ENCODE results near the gene CDH13. TPM values are rescaled to one million over a fixed set of nuclear protein-coding genes. Genes with fewer than 3 reads are reported as not detected.

CDH13 gene
- total and polyA plus RNA-seq, 2 of the 8 experiments (the other 6 are each of a cell fraction or from before 2014, with no cell fraction given): 2.3 to 2.4 TPM

DNA sequence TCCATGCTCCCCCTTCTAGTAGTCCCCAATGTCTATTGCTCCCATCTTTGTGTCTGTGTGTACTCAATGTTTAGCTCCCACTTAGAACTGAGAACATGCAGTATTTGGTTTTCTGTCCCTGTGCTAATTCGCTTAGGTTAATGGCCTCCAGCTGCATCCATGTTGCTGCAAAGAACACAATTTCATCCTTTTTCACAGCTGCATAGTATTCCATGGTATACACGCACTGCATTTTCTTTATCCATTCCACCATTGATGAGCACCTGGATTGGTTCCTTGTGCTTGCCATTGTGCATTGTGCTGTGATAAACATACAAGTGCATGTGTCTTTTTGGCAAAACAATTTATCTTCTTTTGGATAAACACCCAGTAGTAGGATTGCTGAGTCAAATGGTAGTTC is 1104.0 kb downstream of the CDH13 start (continued):
- TF ChIP-seq, protein P1, sequence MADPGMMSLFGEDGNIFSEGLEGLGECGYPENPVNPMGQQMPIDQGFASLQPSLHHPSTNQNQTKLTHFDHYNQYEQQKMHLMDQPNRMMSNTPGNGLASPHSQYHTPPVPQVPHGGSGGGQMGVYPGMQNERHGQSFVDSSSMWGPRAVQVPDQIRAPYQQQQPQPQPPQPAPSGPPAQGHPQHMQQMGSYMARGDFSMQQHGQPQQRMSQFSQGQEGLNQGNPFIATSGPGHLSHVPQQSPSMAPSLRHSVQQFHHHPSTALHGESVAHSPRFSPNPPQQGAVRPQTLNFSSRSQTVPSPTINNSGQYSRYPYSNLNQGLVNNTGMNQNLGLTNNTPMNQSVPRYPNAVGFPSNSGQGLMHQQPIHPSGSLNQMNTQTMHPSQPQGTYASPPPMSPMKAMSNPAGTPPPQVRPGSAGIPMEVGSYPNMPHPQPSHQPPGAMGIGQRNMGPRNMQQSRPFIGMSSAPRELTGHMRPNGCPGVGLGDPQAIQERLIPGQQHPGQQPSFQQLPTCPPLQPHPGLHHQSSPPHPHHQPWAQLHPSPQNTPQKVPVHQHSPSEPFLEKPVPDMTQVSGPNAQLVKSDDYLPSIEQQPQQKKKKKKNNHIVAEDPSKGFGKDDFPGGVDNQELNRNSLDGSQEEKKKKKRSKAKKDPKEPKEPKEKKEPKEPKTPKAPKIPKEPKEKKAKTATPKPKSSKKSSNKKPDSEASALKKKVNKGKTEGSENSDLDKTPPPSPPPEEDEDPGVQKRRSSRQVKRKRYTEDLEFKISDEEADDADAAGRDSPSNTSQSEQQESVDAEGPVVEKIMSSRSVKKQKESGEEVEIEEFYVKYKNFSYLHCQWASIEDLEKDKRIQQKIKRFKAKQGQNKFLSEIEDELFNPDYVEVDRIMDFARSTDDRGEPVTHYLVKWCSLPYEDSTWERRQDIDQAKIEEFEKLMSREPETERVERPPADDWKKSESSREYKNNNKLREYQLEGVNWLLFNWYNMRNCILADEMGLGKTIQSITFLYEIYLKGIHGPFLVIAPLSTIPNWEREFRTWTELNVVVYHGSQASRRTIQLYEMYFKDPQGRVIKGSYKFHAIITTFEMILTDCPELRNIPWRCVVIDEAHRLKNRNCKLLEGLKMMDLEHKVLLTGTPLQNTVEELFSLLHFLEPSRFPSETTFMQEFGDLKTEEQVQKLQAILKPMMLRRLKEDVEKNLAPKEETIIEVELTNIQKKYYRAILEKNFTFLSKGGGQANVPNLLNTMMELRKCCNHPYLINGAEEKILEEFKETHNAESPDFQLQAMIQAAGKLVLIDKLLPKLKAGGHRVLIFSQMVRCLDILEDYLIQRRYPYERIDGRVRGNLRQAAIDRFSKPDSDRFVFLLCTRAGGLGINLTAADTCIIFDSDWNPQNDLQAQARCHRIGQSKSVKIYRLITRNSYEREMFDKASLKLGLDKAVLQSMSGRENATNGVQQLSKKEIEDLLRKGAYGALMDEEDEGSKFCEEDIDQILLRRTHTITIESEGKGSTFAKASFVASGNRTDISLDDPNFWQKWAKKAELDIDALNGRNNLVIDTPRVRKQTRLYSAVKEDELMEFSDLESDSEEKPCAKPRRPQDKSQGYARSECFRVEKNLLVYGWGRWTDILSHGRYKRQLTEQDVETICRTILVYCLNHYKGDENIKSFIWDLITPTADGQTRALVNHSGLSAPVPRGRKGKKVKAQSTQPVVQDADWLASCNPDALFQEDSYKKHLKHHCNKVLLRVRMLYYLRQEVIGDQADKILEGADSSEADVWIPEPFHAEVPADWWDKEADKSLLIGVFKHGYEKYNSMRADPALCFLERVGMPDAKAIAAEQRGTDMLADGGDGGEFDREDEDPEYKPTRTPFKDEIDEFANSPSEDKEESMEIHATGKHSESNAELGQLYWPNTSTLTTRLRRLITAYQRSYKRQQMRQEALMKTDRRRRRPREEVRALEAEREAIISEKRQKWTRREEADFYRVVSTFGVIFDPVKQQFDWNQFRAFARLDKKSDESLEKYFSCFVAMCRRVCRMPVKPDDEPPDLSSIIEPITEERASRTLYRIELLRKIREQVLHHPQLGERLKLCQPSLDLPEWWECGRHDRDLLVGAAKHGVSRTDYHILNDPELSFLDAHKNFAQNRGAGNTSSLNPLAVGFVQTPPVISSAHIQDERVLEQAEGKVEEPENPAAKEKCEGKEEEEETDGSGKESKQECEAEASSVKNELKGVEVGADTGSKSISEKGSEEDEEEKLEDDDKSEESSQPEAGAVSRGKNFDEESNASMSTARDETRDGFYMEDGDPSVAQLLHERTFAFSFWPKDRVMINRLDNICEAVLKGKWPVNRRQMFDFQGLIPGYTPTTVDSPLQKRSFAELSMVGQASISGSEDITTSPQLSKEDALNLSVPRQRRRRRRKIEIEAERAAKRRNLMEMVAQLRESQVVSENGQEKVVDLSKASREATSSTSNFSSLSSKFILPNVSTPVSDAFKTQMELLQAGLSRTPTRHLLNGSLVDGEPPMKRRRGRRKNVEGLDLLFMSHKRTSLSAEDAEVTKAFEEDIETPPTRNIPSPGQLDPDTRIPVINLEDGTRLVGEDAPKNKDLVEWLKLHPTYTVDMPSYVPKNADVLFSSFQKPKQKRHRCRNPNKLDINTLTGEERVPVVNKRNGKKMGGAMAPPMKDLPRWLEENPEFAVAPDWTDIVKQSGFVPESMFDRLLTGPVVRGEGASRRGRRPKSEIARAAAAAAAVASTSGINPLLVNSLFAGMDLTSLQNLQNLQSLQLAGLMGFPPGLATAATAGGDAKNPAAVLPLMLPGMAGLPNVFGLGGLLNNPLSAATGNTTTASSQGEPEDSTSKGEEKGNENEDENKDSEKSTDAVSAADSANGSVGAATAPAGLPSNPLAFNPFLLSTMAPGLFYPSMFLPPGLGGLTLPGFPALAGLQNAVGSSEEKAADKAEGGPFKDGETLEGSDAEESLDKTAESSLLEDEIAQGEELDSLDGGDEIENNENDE (IDR thresholded peaks at IDR 0.05; ENCODE audit: insufficient replicate concordance, low read length): no peak
- no peak for TF ChIP-seq SAP30 (IDR thresholded peaks at IDR 0.05; ENCODE audit: insufficient read depth, insufficient replicate concordance, low read length)
- TF ChIP-seq POU5F1 (IDR thresholded peaks at IDR 0.05; ENCODE audit: low read depth, low read length): no peak
- TF ChIP-seq, protein P2, sequence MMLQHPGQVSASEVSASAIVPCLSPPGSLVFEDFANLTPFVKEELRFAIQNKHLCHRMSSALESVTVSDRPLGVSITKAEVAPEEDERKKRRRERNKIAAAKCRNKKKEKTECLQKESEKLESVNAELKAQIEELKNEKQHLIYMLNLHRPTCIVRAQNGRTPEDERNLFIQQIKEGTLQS (IDR thresholded peaks at IDR 0.05; ENCODE audit: insufficient read depth, low read depth, low read length): no peak
- TF ChIP-seq YY1 (IDR thresholded peaks at IDR 0.05; ENCODE audit: low read depth, low read length): no peak
- no peak for TF ChIP-seq CBX8 (IDR thresholded peaks at IDR 0.05; ENCODE audit: borderline replicate concordance, low read depth, low read length)
- TF ChIP-seq EZH2 (IDR thresholded peaks at IDR 0.05; ENCODE audit: low read depth, low read length, severe bottlenecking): no peak
- TF ChIP-seq BCL11A (IDR thresholded peaks at IDR 0.05; ENCODE audit: low read depth in 2 of 2, low read length in 2 of 2): no peak
- TF ChIP-seq RFX5 (IDR thresholded peaks at IDR 0.05; ENCODE audit: borderline replicate concordance, low read depth, low read length): no peak
- TF ChIP-seq SRF (IDR thresholded peaks at IDR 0.05; ENCODE audit: low read depth, low read length): no peak
- TF ChIP-seq KDM5A (IDR thresholded peaks at IDR 0.05; ENCODE audit: low read length): no peak
- no peak for TF ChIP-seq TCF12 (IDR thresholded peaks at IDR 0.05; ENCODE audit: low read depth, low read length)
